H1 (cell line): Measurements from ENCODE around the gene TMEM130. TPM values are rescaled to one million over a fixed set of nuclear protein-coding genes. Genes with fewer than 3 reads are reported as not detected.

Experiments used
- CTCF ChIA-PET: fragments of 300-600 bp; sonication (Branson Sonifier 250); formaldehyde crosslinking; loops from one replicate; lab custom pipeline; 2021; ENCODE audit not compliant: partially characterized antibody; lab: Charles Lee
- POLR2A ChIA-PET: fragments of 300-600 bp; sonication (Branson Sonifier 250); formaldehyde crosslinking; loops from one replicate; lab custom pipeline; 2021; ENCODE audit warnings: inconsistent platforms; ENCODE audit not compliant: partially characterized antibody; lab: Charles Lee
- DNase-seq, 2 experiments: peaks; one replicate each; pipeline versions ENCODE4 v3.0.0 to v3.0.0-alpha.2; 2010 to 2022; ENCODE audit warnings: low spot score in 2 of 2, low read depth in 1 of 2, mixed read lengths in 1 of 2
- FAIRE-seq: peaks from 2 replicates; lab custom pipeline; 2011; peaks lifted over from hg19 to GRCh38; lab: Jason Lieb, UNC
- H2AFZ ChIP-seq: 2 replicates; pipeline ENCODE4 v1.8.1; 2012; ENCODE audit warnings: low read length, inconsistent platforms
- H2AK5ac ChIP-seq: 2 replicates; pipeline ENCODE4 v1.6.1; 2013; ENCODE audit warnings: low read depth, low read length
- H2BK120ac ChIP-seq: replicated peaks from 2 replicates; pipeline ENCODE3; 2013; ENCODE audit warnings: low read depth, low read length, inconsistent platforms
- H2BK12ac ChIP-seq: 2 replicates; pipeline ENCODE4 v1.6.1; 2013; ENCODE audit warnings: low read depth, low read length
- H2BK15ac ChIP-seq: 2 replicates; pipeline ENCODE4 v1.6.1; 2013; ENCODE audit warnings: low read length
- H2BK20ac ChIP-seq: 2 replicates; pipeline ENCODE4 v1.6.1; 2013; ENCODE audit warnings: low read length
- H2BK5ac ChIP-seq: 2 replicates; pipeline ENCODE4 v1.6.1; 2013; ENCODE audit warnings: low read depth, low read length
- H3K14ac ChIP-seq: 2 replicates; pipeline ENCODE4 v1.6.1; 2013; ENCODE audit warnings: inconsistent platforms; ENCODE audit not compliant: insufficient read length
- H3K18ac ChIP-seq: 2 replicates; pipeline ENCODE4 v1.6.1; 2013; ENCODE audit warnings: low read length; ENCODE audit errors: extremely low read depth
- H3K23ac ChIP-seq: 2 replicates; pipeline ENCODE4 v1.6.1; 2013; ENCODE audit warnings: inconsistent platforms; ENCODE audit not compliant: insufficient read length
- H3K23me2 ChIP-seq: 2 replicates; pipeline ENCODE4 v1.6.1; 2013; ENCODE audit warnings: low read depth, low read length
- H3K27ac ChIP-seq: 2 replicates; pipeline ENCODE4 v1.6.1; 2011; ENCODE audit warnings: low read depth, low read length, inconsistent platforms
- H3K27me3 ChIP-seq, 4 experiments: replicated peaks in 1 of 4; 1 replicate in 1 of 4; 2 replicates in 3 of 4; pipeline versions ENCODE4 v1.6.1 to v1.8.1; 2011 to 2013; ENCODE audit warnings: low read length in 3 of 4, mild to moderate bottlenecking in 3 of 4, inconsistent platforms in 2 of 4, mixed read lengths in 2 of 4, moderate library complexity in 1 of 4; ENCODE audit not compliant: control insufficient read depth in 3 of 4, insufficient read depth in 3 of 4; ENCODE audit errors: extremely low read depth in 1 of 4
- H3K36me3 ChIP-seq, 4 experiments: 2 replicates each; pipeline versions ENCODE4 v1.6.1 to v1.8.1; 2011 to 2013; ENCODE audit warnings: mild to moderate bottlenecking in 4 of 4, low read length in 3 of 4, moderate library complexity in 2 of 4, control low read depth in 1 of 4, inconsistent platforms in 1 of 4; ENCODE audit not compliant: insufficient read depth in 4 of 4, control insufficient read depth in 2 of 4
- H3K4ac ChIP-seq: replicated peaks from 2 replicates; pipeline ENCODE3; 2013; ENCODE audit warnings: low read length, low read depth, mixed read lengths, inconsistent platforms; ENCODE audit not compliant: insufficient read length
- H3K4me1 ChIP-seq, 4 experiments: replicated peaks in 1 of 4; 1 replicate in 1 of 4; 2 replicates in 3 of 4; pipeline versions ENCODE4 v1.6.1 to v1.8.1; 2011 to 2013; ENCODE audit warnings: low read length in 3 of 4, inconsistent platforms in 2 of 4, mixed read lengths in 1 of 4; ENCODE audit not compliant: insufficient read depth in 4 of 4, control insufficient read depth in 3 of 4
- H3K4me2 ChIP-seq, 2 experiments: 2 replicates each; pipeline versions ENCODE4 v1.6.1 to v1.8.1; 2011 to 2013; ENCODE audit warnings: low read depth in 2 of 2, low read length in 2 of 2, control low read depth in 1 of 2, inconsistent platforms in 1 of 2, mild to moderate bottlenecking in 1 of 2; ENCODE audit not compliant: insufficient read depth in 1 of 2
- H3K4me3 ChIP-seq, 4 experiments: fragments of 200-600, 300-600 bp in 1 of 4; sonication (generic), shearing (Covaris generic), sonication (Bioruptor Twin) in 1 of 4; 2 replicates each; pipeline versions ENCODE4 v1.5.1 to v1.8.1; 2011 to 2016; ENCODE audit warnings: low read length in 4 of 4, low read depth in 3 of 4, control low read depth in 2 of 4, inconsistent platforms in 2 of 4, mild to moderate bottlenecking in 2 of 4, mixed read lengths in 1 of 4, moderate library complexity in 1 of 4; ENCODE audit not compliant: insufficient read depth in 2 of 4; ENCODE audit errors: extremely low read depth in 1 of 4
- H3K56ac ChIP-seq: replicated peaks from 2 replicates; pipeline ENCODE3; 2013; ENCODE audit warnings: low read depth, mild to moderate bottlenecking, mixed read lengths, low read length, inconsistent platforms; ENCODE audit not compliant: insufficient read length
- H3K79me1 ChIP-seq: 2 replicates; pipeline ENCODE4 v1.6.1; 2013; ENCODE audit warnings: low read depth, low read length, control low read depth
- H3K79me2 ChIP-seq, 2 experiments: 2 replicates each; pipeline versions ENCODE4 v1.6.1 to v1.8.1; 2012 to 2013; ENCODE audit warnings: low read length in 2 of 2, mild to moderate bottlenecking in 2 of 2, inconsistent platforms in 1 of 2; ENCODE audit not compliant: insufficient read depth in 2 of 2, control insufficient read depth in 1 of 2
- H3K9ac ChIP-seq, 4 experiments: replicated peaks in 1 of 4; 1 replicate in 1 of 4; 2 replicates in 3 of 4; pipeline versions ENCODE4 v1.6.1 to v1.8.1; 2011 to 2013; ENCODE audit warnings: low read depth in 3 of 4, low read length in 3 of 4, control low read depth in 2 of 4, mild to moderate bottlenecking in 2 of 4, moderate library complexity in 2 of 4, inconsistent platforms in 1 of 4; ENCODE audit errors: extremely low read depth in 1 of 4
- H3K9me3 ChIP-seq, 2 experiments: 2 replicates each; pipeline versions ENCODE4 v1.6.1 to v1.8.1; 2012 to 2013; ENCODE audit warnings: mild to moderate bottlenecking in 2 of 2, moderate library complexity in 2 of 2, control low read depth in 1 of 2, inconsistent platforms in 1 of 2, low read depth in 1 of 2, low read length in 1 of 2, mixed read lengths in 1 of 2; ENCODE audit not compliant: insufficient read depth in 2 of 2
- H4K20me1 ChIP-seq, 2 experiments: replicated peaks in 1 of 2; 2 replicates each; pipeline versions ENCODE3 to v1.8.1; 2011 to 2013; ENCODE audit warnings: inconsistent platforms in 2 of 2, low read length in 2 of 2, mild to moderate bottlenecking in 1 of 2; ENCODE audit not compliant: insufficient read depth in 2 of 2, control insufficient read depth in 1 of 2
- H4K5ac ChIP-seq: 2 replicates; pipeline ENCODE4 v1.6.1; 2013; ENCODE audit warnings: low read length, low read depth, mixed read lengths, inconsistent platforms; ENCODE audit not compliant: insufficient read length
- H4K8ac ChIP-seq: 2 replicates; pipeline ENCODE4 v1.8.0; 2013; ENCODE audit warnings: mild to moderate bottlenecking, moderate library complexity, low read length, inconsistent platforms; ENCODE audit not compliant: insufficient read depth; ENCODE audit errors: extremely low read depth
- H4K91ac ChIP-seq: replicated peaks from 2 replicates; pipeline ENCODE3; 2013; ENCODE audit warnings: low read length, mixed read lengths, inconsistent platforms; ENCODE audit not compliant: insufficient read length
- ASH2L ChIP-seq: fragments of 200-600, 300-600 bp; sonication (generic); IDR thresholded peaks from one replicate; pipeline ENCODE4 v1.7.1; 2017; ENCODE audit warnings: low read length
- BACH1 ChIP-seq: IDR thresholded peaks from 2 replicates; pipeline ENCODE4 v1.6.1; 2012; ENCODE audit warnings: low read length, improper control_type of control experiment
- BCL11A ChIP-seq, 2 experiments: IDR thresholded peaks; one replicate each; pipeline ENCODE4 v1.6.1; 2011; ENCODE audit warnings: low read depth in 2 of 2, low read length in 2 of 2, mild to moderate bottlenecking in 2 of 2
- CBX5 ChIP-seq: fragments of 300-800, 300-1000 bp; sonication (generic); IDR thresholded peaks from 2 replicates; pipeline ENCODE4 v1.7.1; 2016; ENCODE audit warnings: antibody characterized with exemption, low read length, low read depth
- FOSL1 ChIP-seq: IDR thresholded peaks from 2 replicates; pipeline ENCODE4 v1.6.1; 2011; ENCODE audit warnings: mild to moderate bottlenecking, low read depth, low read length, moderate library complexity; ENCODE audit not compliant: insufficient read depth
- GTF2F1 ChIP-seq: IDR thresholded peaks from 2 replicates; pipeline ENCODE4 v1.6.1; 2012; ENCODE audit warnings: low read depth, low read length, improper control_type of control experiment, borderline replicate concordance
- JUN ChIP-seq: IDR thresholded peaks from 2 replicates; pipeline ENCODE4 v1.6.1; 2011; ENCODE audit warnings: low read depth, mild to moderate bottlenecking, improper control_type of control experiment, low read length
- WGBS, 2 experiments: shearing (Covaris generic) in 1 of 2; methylation state at CpG; one replicate each; pipeline versions ENCODE4 v1.1.6 to v1.1.7; 2013 to 2015; ENCODE audit warnings: low lambda C conversion rate in 2 of 2, mixed read lengths in 2 of 2, inconsistent platforms in 1 of 2, low coverage in 1 of 2, missing lambda C conversion rate in 1 of 2; ENCODE audit not compliant: insufficient replicate concordance in 2 of 2, insufficient coverage in 1 of 2, insufficient read length in 1 of 2; ENCODE audit errors: extremely low coverage in 1 of 2, missing lambda C conversion rate in 1 of 2; 5-methylcytosine and 5-hydroxymethylcytosine counted together
- polyA plus RNA-seq, 7 experiments: library from polyadenylated mRNA; depleted of rRNA in 3 of 7; stranded (reverse) in 5 of 7; unstranded in 2 of 7; fragments of >200 nt in 5 of 7; fragments of 200-250 nt in 2 of 7; gene quantifications; 1 replicate in 5 of 7; 2 replicates in 1 of 7; 4 replicates in 1 of 7; pipeline versions ENCODE4 v1.2.1 to v1.2.3, GENCODE V29; 2011 to 2013; ENCODE audit warnings: missing spikeins in 2 of 7, mixed read lengths in 2 of 7
- total RNA-seq: library from RNA; stranded (reverse); fragmentation: NEBNext Ultra II Directional; extraction: Animal tissue kit (Norgen Biotek cat#: 25700); gene quantifications from 2 replicates; pipeline ENCODE4 v1.2.1, GENCODE V29; 2021

Gene TMEM130
- total and polyA plus RNA-seq, 2 of the 8 experiments (the other 6 are each of a cell fraction or from before 2014, with no cell fraction given) = 2.9 to 6.6 TPM

- no peak for DNase-seq
- Histone ChIP-seq H3K4ac (no peak overlapping the region), H3K23ac (no peak overlapping the region), H2BK5ac (no peak overlapping the region), H2AK5ac (no peak overlapping the region), H3K56ac (no peak overlapping the region), H3K27ac (no peak overlapping the region), H3K23me2 (no peaks in the 10 kb centered on the region), H2AFZ (no peak overlapping the region), H3K27me3 (no peaks in the 10 kb centered on the region), H4K8ac (no peak overlapping the region), H3K4me3 (no peak overlapping the region), H4K20me1 (no peaks in the 10 kb centered on the region), H2BK20ac (no peak overlapping the region), H3K9ac (no peak overlapping the region), H2BK15ac (no peak overlapping the region), H3K9me3 (no peaks in the 10 kb centered on the region), H3K79me1 (no peaks in the 10 kb centered on the region), H3K36me3 (no peaks in the 10 kb centered on the region), H4K5ac (no peak overlapping the region), H3K4me2 (no peak overlapping the region), H4K91ac (no peak overlapping the region), H2BK120ac (no peak overlapping the region), H3K4me1 (peaks cover 0 to 3% (median 1%) of the 10 kb centered on the region in 4 experiments; a peak in 4 of 7 replicates), H3K79me2 (no peaks in the 10 kb centered on the region), H3K14ac (no peak overlapping the region), H3K18ac (no peak overlapping the region), H2BK12ac (no peak overlapping the region)
- no peak for FAIRE-seq
- CTCF ChIA-PET = interaction anchor here (1.1 to 3.0 kb wide), 5 partner anchors 10 to 28 kb away, joined by 4 to 17 read pairs (median 6); partner anchors contain the start of gene TRRAP
- 80% methylated on average over 2 of the region's 4 CpGs; no CpG with 5 or more reads in 1 of the 2 experiments for WGBS, 2 experiments
- TF ChIP-seq ASH2L (no peak), GTF2F1 (no peak), FOSL1 (no peak), BACH1 (no peak), CBX5 (no peak), JUN (no peak), BCL11A (IDR thresholded peaks at IDR 0.05; ENCODE audit: low read depth in 2 of 2, low read length in 2 of 2) (no peak)
- POLR2A ChIA-PET = interaction anchor here (1.3 kb wide), 1 partner anchor 8 kb away, joined by 4 read pairs; the partner anchor contains the start of gene TMEM130
Observed at GRCh38 chr7:98862203-98862602, 7.6 kb downstream of the TMEM130 start.
